Muscle of back (tissue), 10 donors: Measurements from ENCODE around the gene SWAP70. TPM values are rescaled to one million over a fixed set of nuclear protein-coding genes. Genes with fewer than 3 reads are reported as not detected.

Experiments
- polyA plus RNA-seq, 10 donors: library from polyadenylated mRNA; unstranded; fragments of 120-200 nt; gene quantifications; one replicate each; pipeline ENCODE4 v1.2.1, GENCODE V29; 2013; ENCODE audit not compliant: insufficient read length in 10 of 10

The SWAP70 gene
- polyA plus RNA-seq, 10 donors, result 9.7 to 18.0 (median 14.3) TPM

Other genes with a start within 250 kb of the SWAP70 start
- gene ZNF143, start 203.1 kb upstream of the SWAP70 start, polyA plus RNA-seq, result 10 to 100 TPM; 11.8 to 20.7 (median 15.3) TPM
- 10 to 100 TPM; 25.8 to 54.7 (median 36.4) TPM for gene WEE1, start 90.4 kb upstream of the SWAP70 start, polyA plus RNA-seq